PC-9 (cell line): ENCODE data around the gene KIF26A. TPM values are rescaled to one million over a fixed set of nuclear protein-coding genes. Genes with fewer than 3 reads are reported as not detected.

Source experiments
- BruUV-seq: library from RNA; stranded (reverse); fragments of 400-500 nt; replicated peaks from 2 replicates; lab custom pipeline; 2021; lab: Mats Ljungman, UMichigan
- CTCF ChIA-PET: fragments of 300-600 bp; sonication (Branson Sonifier 250); formaldehyde crosslinking; loops from one replicate; lab custom pipeline; 2022; ENCODE audit warnings: antibody characterized with exemption; lab: Charles Lee
- POLR2A ChIA-PET: fragments of 300-600 bp; sonication (Branson Sonifier 250); formaldehyde crosslinking; loops from one replicate; lab custom pipeline; 2022; ENCODE audit warnings: antibody characterized with exemption; ENCODE audit not compliant: unreplicated experiment; lab: Charles Lee
- DNase-seq, 2 experiments: peaks; one replicate each; pipeline versions ENCODE4 v3.0.0 to v3.0.0-alpha.2; 2015 to 2022; ENCODE audit warnings: mixed read lengths in 1 of 2
- H2AFZ ChIP-seq: fragments of 200-600 bp; sonication (generic); 2 replicates; pipeline ENCODE4 v1.8.1; 2017; ENCODE audit warnings: antibody characterized with exemption
- H3F3A ChIP-seq: fragments of 200-600 bp; sonication (generic); 2 replicates; pipeline ENCODE4 v1.8.1; 2017; ENCODE audit warnings: antibody characterized with exemption, mild to moderate bottlenecking, low read depth; ENCODE audit not compliant: insufficient read depth
- H3K27ac ChIP-seq: fragments of 200-600 bp; sonication (generic); 2 replicates; pipeline ENCODE4 v1.6.1; 2016; ENCODE audit warnings: mixed run types
- H3K27me3 ChIP-seq: fragments of 200-600 bp; sonication (generic); 2 replicates; pipeline ENCODE4 v1.6.1; 2016; ENCODE audit warnings: low read depth, mixed run types; ENCODE audit not compliant: insufficient read depth
- H3K36me3 ChIP-seq: fragments of 200-600 bp; sonication (generic); 2 replicates; pipeline ENCODE4 v1.6.1; 2016; ENCODE audit warnings: low read depth, mixed run types
- H3K4me1 ChIP-seq: fragments of 200-600 bp; sonication (generic); replicated peaks from 2 replicates; pipeline ENCODE4 v1.6.1; 2016; ENCODE audit warnings: mixed run types; ENCODE audit not compliant: insufficient read depth
- H3K4me2 ChIP-seq: fragments of 200-600 bp; sonication (generic); 2 replicates; pipeline ENCODE4 v1.6.1; 2017; ENCODE audit warnings: mixed run types
- H3K4me3 ChIP-seq: fragments of 200-600 bp; sonication (generic); 2 replicates; pipeline ENCODE4 v1.6.1; 2016; ENCODE audit warnings: mixed run types
- H3K79me2 ChIP-seq: fragments of 200-600 bp; sonication (generic); 2 replicates; pipeline ENCODE4 v1.6.1; 2017; ENCODE audit warnings: low read depth, mixed run types
- H3K9me2 ChIP-seq: fragments of 200-600 bp; sonication (generic); 2 replicates; pipeline ENCODE4 v1.8.1; 2017; ENCODE audit warnings: mild to moderate bottlenecking; ENCODE audit not compliant: insufficient read depth
- H3K9me3 ChIP-seq: fragments of 200-600 bp; sonication (generic); 2 replicates; pipeline ENCODE4 v1.8.1; 2016; ENCODE audit warnings: low read depth; ENCODE audit not compliant: insufficient read depth
- H4K20me1 ChIP-seq: fragments of 200-600 bp; sonication (generic); 2 replicates; pipeline ENCODE4 v1.8.1; 2017; ENCODE audit not compliant: insufficient read depth
- EZH2 ChIP-seq: fragments of 200-600 bp; sonication (generic); IDR thresholded peaks from 2 replicates; pipeline ENCODE4 v1.8.0; 2017; ENCODE audit warnings: antibody characterized with exemption, low read depth
- intact Hi-C: fragments of 100-400 bp; cut with micrococcal nuclease; formaldehyde crosslinking; loops from one replicate; pipeline ENCODE4 v1.10.0; 2022; ENCODE audit not compliant: unreplicated experiment
- total RNA-seq: library from RNA; stranded (reverse); gene quantifications from 2 replicates; pipeline ENCODE4 v1.2.3, GENCODE V29; 2021
- TF ChIP-seq, protein P1 (sequence below): fragments of 200-600 bp; sonication (generic); conservative IDR thresholded peaks from 2 replicates; pipeline ENCODE4 v1.6.1; 2017; ENCODE audit warnings: mixed run types, antibody characterized with exemption, mild to moderate bottlenecking, moderate library complexity

Gene KIF26A
- total RNA-seq, 1 experiment from 2014 or later, result 0.17 TPM

DNA sequence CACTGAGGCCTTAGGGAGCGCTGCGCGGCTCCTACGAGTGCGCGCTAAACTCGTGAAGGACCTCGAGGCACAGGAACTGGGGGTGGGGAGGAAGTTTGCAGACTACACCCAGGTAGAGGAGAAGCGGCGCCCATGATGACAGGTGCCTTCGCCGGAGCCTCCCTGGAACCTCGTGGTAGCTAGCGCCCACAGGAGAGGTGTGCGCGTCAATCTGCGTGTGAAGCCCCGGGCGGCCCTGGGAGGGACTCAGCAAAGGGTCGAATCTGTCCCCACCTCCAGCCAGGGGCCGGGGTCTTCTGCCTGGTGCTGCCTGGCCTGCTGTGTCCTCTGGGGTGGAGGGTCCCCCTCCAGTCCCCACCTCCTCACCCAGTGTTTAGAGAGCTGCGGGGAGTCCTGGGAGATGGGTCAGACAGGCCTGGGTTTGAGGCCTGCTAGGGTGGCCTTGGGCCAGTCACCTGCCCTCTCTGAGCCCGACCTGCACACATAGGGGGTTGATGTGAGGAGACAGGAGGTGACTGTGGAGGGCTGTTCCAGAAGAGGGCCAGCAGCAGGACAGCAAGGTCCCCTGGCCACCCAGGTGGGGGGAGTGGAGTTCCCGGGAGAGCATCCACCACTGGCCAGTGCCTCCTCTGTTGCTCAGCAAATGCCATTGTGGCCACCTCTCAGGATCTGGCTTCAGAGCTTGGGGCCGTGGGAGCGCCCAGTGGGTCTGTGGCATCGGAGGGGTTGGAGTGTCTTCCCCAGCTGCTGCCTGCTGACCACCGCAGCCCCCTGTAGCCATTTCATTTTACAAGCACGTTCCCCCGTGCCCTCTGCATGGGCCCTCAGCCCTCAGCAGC, 20.2 kb upstream of the KIF26A start:
- peaks cover 14% of the 10 kb centered on the region for H3K27me3 ChIP-seq
- H4K20me1 ChIP-seq, result no peaks in the 10 kb centered on the region
- no peaks in the 10 kb centered on the region for H3K9me2 ChIP-seq
- intact Hi-C loops, result no loop called here
- POLR2A ChIA-PET, result no interaction called here
- H3K36me3 ChIP-seq, result no peaks in the 10 kb centered on the region
- no peaks in the 10 kb centered on the region; the same call in none of the 2 replicates for H3F3A ChIP-seq
- H3K4me3 ChIP-seq, result peak overlapping the region; percentile 92; the same call in 1 of the 2 replicates
- H3K4me2 ChIP-seq, result peak overlapping the region; percentile 94; the same call in 1 of the 2 replicates
- BruUV-seq, result TSS peak; percentile 51
- CTCF ChIA-PET, result no interaction called here
- H2AFZ ChIP-seq, result no peak overlapping the region
- no peak for TF ChIP-seq EZH2
- TF ChIP-seq, protein P1, sequence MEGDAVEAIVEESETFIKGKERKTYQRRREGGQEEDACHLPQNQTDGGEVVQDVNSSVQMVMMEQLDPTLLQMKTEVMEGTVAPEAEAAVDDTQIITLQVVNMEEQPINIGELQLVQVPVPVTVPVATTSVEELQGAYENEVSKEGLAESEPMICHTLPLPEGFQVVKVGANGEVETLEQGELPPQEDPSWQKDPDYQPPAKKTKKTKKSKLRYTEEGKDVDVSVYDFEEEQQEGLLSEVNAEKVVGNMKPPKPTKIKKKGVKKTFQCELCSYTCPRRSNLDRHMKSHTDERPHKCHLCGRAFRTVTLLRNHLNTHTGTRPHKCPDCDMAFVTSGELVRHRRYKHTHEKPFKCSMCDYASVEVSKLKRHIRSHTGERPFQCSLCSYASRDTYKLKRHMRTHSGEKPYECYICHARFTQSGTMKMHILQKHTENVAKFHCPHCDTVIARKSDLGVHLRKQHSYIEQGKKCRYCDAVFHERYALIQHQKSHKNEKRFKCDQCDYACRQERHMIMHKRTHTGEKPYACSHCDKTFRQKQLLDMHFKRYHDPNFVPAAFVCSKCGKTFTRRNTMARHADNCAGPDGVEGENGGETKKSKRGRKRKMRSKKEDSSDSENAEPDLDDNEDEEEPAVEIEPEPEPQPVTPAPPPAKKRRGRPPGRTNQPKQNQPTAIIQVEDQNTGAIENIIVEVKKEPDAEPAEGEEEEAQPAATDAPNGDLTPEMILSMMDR, result no peak
- peaks cover 7% of the 10 kb centered on the region for H3K4me1 ChIP-seq
- H3K9me3 ChIP-seq, result 0 out of 2 replicates have a peak, but pooled peaks cover 5% of the 10 kb centered on the region
- H3K79me2 ChIP-seq, result no peaks in the 10 kb centered on the region
- no peak for DNase-seq
- no peak overlapping the region for H3K27ac ChIP-seq

DNA sequence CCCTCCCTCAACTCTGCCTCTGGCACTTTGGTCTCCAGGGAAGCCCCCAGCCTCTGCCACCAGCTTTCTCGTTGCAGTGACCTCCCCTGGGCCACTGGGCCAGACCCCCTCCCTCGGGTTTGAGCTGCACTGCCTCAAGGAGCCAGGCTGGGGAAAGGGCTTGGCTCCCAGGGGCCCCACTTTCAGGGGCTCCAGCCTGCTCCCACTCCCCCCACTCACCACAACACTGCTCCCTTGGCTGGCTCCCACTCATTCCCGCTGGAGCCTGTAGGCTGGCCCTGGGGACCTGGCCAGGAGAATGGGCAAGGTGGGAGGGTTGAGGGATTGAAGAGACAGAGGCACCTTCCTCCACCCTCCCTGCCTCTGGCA, 19.3 kb upstream of the KIF26A start:
- Histone ChIP-seq H3K4me1 (peaks cover 7% of the 10 kb centered on the region), H3K27me3 (peaks cover 14% of the 10 kb centered on the region), H3K27ac (no peak overlapping the region), H3K9me3 (peaks cover 12% of the 10 kb centered on the region), H3K36me3 (no peaks in the 10 kb centered on the region), H3F3A (no peaks in the 10 kb centered on the region; the same call in none of the 2 replicates), H3K4me2 (no peak overlapping the region), H4K20me1 (no peaks in the 10 kb centered on the region), H2AFZ (no peak overlapping the region), H3K79me2 (no peaks in the 10 kb centered on the region), H3K9me2 (no peaks in the 10 kb centered on the region), H3K4me3 (no peak overlapping the region)
- intact Hi-C loops, result no loop called here
- ChIA-PET POLR2A (no interaction called here), CTCF (no interaction called here)
- BruUV-seq, result no TSS peak
- TF ChIP-seq, protein P1, result no peak
- TF ChIP-seq EZH2, result no peak
- DNase-seq, result no peak

DNA sequence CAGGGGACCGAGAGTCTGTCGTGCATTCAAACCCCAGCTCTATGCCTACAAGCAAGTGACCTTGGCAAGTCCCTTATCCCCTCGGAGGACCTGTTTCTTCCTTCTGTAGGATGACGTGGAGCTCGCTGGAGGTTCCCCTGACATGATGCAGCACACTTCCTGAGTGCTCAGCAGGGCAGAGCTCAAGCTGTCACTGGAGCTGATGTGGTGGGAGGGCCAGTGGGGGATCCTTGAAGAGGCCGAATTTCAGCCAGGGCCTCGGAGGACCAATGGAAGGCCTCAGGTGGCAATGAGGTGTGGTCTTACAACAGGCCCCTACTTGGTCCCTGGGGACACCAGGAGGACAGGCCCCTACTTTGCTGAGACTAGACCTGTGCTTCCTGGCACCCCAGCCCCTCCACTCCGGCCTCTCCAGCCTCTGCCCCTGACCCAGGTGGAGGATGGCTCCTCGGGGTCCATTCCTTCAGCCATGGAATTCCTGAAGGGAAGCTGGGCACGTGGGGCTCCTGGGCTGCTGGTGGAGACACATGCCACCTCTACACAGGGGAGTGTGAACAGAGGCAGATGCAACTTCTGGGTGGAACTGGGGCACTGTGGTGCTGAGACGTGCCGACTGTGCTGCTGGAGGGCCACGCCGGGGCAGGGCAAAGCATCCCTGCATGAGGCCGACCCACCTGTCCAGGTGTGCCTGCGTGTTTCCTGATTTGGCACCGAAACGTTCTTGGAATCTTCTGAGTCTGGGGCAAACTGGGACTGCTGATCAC, 18.7 kb upstream of the KIF26A start:
- CTCF ChIA-PET, result no interaction called here
- TF ChIP-seq, protein P1, result no peak
- TF ChIP-seq EZH2, result no peak
- no TSS peak for BruUV-seq
- no peaks in the 10 kb centered on the region; the same call in none of the 2 replicates for H3F3A ChIP-seq
- peaks cover 13% of the 10 kb centered on the region for H3K9me3 ChIP-seq
- intact Hi-C loops, result no loop called here
- peaks cover 7% of the 10 kb centered on the region for H3K4me1 ChIP-seq
- H2AFZ ChIP-seq, result no peak overlapping the region
- H3K36me3 ChIP-seq, result no peaks in the 10 kb centered on the region
- POLR2A ChIA-PET, result no interaction called here
- no peak overlapping the region for H3K4me2 ChIP-seq
- DNase-seq, result no peak
- H3K4me3 ChIP-seq, result no peak overlapping the region
- H3K9me2 ChIP-seq, result no peaks in the 10 kb centered on the region
- no peaks in the 10 kb centered on the region for H3K79me2 ChIP-seq
- H4K20me1 ChIP-seq, result no peaks in the 10 kb centered on the region
- H3K27ac ChIP-seq, result no peak overlapping the region
- H3K27me3 ChIP-seq, result peaks cover 14% of the 10 kb centered on the region
